Stimulated activated CD8-positive, alpha-beta memory T cell treated with anti-CD3 and anti-CD28 coated beads, Interleukin-2, amount 100 ng/mL, for 48 hours (primary cell): ENCODE measurements around the gene RPUSD2.
"Not testable (repeated sequence)": the region's sequence is repeated elsewhere in the genome, so short reads cannot be mapped to it uniquely, and the experiment has no call there.

ENCODE experiments used
- DNase-seq, 2 donors: peaks; one replicate each; pipeline ENCODE4 v3.0.0-alpha.2; 2020; ENCODE audit warnings: low read depth in 2 of 2

Gene RPUSD2

DNA sequence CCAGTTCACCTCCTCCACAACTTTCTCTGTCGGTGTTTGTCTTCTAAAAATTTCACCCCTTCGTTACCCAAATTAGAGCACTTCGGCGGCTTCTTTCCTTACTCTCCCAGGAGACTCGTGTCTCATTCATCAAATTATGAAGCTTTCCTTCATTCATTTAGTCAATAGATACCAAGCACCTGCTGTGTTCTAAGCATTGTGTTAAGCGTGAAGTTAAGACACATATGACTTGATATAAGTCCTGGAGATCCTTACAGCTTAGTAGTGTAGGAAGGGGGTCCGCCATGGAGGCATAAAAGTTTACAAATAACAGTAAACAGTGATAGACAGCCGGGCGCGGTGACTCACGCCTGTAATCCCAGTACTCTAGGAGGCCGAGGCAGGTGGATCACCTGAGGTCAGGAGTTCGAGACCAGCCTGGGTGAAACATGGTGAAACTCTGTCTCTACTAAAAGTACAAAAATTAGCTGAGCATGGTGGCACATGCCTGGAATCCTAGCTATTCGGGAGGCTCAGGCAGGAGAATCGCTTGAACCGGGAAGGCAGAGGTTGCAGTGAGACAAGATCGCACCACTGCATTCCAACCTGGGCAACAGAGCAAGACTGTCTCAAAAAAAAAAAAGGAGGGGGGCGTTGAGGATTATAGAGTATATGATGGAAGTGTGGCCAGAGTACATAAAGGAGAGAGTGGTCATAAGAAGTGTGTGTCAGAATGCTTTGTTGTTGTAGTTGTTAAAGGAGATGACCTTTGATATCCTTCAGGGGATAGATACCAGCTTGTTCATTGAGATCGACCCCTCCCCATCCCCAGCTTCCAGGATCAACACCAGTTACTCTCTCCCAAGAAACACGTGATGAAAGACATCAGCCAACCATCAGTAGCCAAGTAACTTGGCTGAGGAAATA lies 3.5 kb upstream of the RPUSD2 start:
- DNase-seq = no peak

DNA sequence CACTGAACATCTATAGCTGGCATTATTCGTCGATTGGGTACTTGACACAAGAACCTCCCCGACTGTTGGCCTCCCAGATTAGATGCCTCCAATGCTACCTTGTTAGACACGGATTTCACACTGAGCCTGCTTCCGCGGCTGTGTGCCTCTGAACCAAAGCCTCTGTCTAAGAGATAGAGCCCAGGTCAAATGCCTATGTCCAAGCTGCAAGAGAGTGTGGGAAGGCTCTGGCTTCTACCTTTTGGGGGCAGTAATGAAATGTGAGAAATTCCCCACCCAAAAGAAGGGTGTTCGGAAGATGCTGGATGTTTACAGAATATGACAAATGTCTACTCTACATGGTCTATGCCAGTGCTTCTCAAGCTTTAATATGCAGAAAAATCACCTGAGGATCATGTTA lies 2.0 kb upstream of the RPUSD2 start:
- DNase-seq = no peak

DNA sequence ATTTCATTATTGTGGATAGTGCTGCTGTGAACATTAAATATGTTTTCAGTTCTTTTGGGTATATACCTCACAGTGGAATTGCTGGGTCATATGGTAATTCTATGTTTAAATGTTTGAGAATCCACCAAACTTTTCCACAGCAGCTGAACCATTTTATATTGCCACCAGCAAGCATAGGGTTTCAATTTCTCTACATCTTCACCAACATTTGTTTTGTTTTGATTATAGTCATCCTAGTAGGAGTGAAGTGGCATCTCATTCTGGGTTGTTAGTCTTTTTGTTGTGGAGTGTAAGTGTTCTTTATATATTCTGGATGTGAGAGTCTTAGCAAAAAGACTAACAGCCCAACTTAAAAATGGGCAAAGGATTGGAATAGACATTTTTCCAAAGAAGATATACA lies 6.0 kb downstream of the RPUSD2 start:
- no peak for DNase-seq

DNA sequence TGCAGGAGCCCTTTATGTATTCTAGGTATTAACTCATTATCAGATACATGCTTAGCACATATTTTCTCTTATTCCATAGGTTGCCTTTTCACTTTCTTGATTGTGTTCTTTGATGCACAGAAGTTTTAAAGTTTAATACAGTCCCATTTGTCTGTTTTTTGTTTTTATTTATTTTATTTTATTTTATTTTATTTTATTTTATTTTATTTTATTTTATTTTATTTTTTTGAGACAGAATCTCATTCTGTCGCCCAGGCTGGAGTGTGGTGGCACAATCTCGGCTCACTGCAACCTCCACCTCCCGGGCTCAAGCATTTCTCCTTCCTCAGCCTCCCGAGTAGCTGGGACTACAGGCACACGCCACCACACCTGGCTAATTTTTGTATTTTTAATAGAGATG lies 7.8 kb downstream of the RPUSD2 start:
- DNase-seq = not testable (repeated sequence)

DNA sequence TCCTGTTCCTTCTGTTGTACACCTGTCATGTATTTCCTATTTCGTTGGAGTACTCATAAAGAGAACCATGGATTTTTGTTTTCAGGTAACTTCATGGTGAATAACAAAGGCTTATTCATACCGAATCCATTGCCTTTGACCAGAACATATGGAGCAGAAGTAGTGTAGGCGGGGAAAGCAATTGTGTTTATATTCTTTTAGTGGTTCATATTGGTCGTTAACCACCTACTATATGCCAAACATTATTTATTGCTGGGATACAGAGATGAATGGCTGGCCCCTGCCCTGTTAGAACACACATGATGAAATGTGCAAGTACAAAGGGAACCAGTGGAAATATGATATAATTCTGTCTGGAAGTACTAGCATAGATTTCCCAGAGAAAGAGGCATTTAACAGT lies 9.8 kb downstream of the RPUSD2 start:
- DNase-seq = no peak

DNA sequence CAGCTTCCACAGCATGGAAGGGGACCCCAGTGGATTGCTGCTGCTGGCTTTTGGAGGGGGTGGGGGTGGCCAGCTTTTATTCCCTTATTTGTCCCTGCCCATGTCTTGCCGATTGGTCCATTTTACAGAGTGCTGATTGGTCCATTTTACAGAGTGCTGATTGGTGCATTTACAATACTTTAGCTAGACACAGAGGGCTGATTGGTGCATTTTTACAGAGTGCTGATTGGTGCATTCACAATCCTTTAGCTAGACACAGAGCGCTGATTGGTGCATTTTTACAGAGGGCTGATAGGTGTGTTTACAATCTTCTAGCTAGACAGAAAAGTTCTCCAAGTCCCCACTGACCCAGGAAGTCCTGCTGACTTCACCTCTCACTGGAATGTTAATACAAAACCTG lies 12.7 kb downstream of the RPUSD2 start:
- DNase-seq = not testable (repeated sequence)

DNA sequence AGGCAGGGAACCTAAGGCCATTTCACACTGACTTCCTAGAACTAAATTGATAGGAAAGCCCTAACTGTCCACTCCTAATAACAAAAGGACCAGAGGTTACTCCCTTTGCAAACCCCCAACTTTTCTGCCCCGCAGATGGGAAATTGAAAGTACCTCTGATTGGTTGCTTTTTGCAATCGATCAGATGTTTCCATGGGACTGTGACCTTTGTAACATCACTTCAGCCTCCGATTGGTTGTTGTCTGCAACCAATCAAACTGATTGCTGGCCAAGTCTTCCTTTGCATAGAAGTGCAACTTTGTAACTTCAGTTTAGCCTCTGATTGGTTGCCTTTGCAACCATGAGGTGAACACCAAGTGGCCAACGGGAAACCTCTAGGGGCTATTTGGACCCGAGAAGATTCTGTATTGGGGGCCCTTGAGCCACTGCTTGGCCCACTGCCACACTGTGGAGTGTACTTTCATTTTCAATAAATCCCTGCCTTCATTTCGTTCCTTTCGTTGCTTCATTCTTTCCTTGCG lies 13.7 kb downstream of the RPUSD2 start:
- DNase-seq = no peak

DNA sequence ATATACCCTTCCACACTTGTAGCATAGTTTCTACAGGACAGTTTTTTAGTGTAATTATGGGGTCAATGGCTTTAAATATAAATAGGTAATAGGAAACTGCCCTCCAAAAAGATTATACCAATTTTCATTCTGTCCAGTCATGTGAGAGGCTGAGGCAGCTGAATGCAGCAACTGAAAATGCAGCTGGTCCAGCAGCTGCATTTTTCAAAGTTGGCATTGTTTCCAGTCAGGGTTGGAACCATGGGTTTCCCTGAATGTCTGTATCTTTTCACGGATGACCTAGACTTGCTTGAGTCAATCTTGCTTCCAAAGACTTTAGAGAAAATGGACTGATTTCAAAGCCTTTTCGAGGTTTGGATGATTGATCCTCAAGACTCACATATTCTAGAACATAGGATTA lies 15.1 kb downstream of the RPUSD2 start:
- DNase-seq = no peak

DNA sequence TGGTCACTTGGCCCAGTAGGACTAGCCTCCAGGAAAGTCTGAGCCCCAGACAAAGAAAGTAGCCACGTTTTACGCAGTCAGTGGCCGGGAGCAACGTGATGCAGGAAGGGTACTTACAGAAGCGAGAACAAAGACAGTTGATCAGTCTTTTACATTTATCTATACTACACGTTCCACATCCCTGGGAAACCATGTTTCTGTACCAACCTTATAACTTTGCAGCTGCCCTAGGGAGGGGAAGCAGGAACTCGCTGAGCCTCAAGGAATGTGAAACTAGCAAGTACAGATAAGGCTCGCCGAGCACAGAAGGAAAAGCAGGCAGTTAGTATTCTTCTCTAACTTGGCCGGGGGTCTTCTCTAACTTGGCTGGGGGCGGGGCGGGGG lies 21.6 kb downstream of the RPUSD2 start:
- no peak for DNase-seq

DNA sequence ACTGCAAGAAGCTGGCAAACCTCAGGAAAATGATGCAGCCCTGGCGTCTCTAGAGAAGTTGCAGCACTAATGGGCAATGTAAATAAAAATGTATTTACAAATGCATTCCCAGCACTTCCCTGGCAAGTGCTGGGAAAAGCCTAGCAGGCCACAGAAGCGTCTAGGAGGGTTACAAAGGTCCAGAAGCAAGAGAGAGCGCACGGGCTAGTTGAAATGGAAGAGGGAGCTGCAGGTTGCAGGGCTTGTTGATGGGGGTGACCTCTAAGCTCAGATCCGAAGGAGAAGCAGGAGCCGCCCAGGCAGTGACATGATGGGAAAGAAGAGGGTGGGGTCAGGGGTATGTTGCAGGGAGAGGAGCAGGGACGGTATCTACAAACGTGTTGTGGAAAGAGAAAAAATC lies 22.3 kb downstream of the RPUSD2 start:
- DNase-seq = no peak

DNA sequence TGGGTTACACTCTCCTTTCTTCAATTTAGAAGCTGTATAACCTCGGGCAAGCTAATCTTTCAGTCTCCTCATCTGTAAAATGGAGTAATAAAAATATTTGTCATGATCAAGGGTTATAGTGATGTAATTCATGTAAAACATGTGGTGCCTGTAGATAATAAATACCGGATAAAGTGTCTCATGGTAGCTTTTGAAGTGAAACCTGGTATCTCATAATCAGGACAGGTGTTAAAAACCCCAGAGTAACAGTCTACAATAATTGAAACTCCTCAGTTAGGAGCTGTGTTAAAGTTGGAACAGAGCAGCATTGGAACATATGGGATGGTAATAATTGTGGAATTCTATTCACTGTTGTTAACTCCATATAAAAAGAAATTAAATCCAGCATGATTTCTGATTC lies 24.1 kb downstream of the RPUSD2 start:
- DNase-seq = no peak

DNA sequence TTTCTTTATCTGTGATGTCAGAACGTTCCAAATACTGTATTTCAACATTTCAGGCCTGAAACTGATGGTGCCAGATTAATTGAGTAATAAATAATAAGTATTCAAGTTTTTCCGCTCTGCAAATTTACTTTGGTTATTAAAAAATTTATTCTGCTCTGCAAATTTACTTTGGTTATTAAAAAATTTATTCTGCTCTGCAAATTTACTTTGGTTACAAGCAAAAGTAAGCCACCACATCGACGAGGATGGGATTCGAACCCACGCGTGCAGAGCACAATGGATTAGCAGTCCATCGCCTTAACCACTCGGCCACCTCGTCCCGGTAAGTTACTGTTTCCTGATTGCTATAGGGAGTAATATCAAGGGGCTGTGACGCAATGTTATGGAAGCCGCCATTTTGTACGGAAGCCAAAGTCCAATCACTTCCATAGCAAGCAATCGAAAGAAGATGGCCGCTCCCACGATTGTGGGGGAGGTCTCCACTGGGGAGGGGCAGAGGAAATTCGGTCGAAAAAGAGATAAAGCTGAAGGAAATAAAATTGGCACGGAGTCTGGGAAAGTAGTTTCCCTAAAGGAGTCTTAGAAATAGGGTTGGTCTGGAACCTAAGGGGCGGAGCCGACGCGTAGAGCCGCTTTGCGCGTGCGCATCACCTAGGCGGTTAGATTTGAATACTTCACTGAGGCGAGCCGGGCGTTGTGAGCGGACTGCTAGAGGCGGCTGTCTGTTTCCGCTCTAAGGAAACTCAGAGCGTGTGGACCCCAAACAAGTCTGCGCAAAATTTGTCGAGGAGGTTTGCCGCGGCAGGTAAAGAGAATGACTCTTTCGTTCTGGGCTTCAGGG lies 24.7 kb downstream of the RPUSD2 start, which contains the start of gene KNL1:
Gene KNL1 (plus strand): TSS at position 662 of the 841 bp plus-strand sequence. CDS start 8,683 bp downstream, outside the sequence.
- peak; percentile 79 to 81 for DNase-seq

DNA sequence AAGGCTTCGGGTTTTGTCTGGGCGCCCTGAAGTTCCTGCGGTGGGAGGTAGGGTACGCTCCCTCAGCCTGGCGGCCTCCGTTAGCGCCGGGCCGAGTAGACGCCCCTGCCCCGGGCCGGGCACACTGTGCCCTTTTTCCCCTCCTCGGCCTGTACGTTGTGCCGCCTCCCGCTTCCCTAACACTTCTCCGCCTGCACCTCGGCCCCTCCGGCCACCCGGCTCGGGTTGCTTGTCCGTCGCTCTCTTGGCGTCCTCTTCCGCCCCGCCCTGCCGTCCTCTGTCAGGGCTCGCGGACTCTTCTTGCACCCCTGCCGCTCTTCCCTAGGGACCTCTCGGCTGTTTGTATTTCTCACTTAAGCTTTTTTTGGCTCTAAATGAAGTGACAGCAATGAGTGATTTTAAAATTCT lies 25.3 kb downstream of the RPUSD2 start:
- DNase-seq = peak in 1 of 2 donors; percentile 27

DNA sequence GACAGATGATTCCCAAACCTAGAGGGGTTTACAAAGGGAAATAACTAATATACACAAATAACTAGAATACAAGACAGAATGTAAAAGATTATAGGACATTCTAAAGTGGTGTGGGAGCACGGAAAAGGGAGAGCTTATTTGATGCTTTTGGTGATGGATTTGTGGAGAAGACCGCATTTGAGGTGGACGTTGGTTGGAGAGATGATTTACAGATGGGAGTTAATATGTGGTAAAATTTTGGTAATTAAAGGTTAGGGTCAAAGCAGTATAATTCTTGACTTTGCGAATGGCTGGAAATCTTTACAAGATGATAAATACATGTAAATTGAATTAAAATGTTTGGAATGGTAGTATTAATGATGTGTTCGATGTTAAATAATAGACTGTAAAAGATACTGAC lies 26.1 kb downstream of the RPUSD2 start:
- DNase-seq = no peak

DNA sequence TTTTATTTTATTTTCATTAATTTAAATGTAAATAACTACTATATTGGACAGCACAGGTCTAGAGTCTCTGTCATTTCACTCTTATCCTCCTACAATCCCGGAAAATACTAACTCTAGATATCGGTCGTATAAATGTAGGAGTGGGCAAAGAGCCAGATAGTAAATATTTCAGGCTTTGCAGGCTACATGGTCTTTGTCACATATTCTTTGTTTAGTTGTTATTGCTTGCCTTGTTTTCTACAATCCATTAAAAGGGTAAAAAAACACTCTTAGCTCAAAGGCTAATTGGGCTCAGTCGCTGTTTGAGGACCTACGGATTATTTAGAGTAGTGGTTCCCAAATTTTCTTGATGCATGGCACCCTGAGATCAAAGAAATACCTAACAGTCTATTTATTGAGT lies 26.7 kb downstream of the RPUSD2 start:
- no peak for DNase-seq

DNA sequence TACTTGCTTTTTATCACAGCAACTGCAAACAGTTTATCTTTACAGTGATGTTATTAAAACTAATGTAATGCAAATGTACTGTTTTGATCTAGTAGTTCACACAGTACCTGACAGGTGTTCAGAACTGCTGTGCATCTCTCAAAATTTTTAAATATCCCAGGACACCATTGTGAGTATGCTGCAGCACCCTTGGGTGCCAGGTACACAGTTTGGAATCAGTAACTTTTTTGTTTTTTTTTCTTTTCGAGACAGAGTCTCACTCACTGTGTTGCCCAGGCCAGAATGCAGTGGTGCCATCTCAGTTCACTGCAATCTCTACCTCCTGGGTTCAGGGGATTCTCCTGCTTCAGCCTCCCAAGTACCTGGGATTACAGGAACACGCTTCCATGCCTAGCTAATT lies 27.9 kb downstream of the RPUSD2 start:
- DNase-seq = no peak

DNA sequence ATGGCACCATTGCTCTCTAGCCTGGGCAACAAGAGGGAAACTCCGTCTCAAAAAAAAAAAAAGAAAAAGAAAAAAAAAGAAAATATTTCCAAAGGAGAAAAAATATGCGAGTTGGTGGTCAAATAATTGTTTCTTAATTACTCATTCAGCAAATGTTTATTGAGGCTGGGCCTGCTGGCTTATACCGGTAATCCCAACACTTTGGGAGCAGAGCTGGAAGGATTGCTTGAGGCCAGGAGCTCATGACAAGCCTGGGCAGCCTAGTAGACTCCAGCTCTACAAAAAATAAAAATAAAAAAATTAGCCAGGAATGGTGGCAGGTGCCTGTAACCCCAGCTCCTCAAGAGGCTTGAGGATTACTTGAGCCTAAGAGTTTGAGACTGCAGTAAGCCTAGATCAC lies 29.0 kb downstream of the RPUSD2 start:
- no peak for DNase-seq

DNA sequence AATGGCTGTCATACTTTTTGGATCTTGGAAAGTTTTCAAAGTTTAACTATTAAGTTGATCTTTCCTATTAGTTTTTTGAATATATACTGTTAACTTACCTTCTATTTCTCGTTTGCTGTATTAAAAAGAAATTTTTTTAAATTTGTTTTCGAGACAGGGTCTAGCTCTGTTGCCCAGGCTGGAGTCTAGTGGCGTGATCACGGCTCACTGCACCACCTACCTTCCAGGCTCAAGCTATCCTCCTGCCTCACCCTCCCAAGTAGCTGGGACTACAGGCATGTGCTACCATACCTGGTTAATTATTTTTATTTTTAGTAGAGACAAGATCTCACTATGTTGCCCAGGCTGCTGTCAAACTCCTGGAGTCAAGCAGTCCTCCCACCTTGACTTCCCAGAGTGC lies 29.6 kb downstream of the RPUSD2 start:
- no peak for DNase-seq

DNA sequence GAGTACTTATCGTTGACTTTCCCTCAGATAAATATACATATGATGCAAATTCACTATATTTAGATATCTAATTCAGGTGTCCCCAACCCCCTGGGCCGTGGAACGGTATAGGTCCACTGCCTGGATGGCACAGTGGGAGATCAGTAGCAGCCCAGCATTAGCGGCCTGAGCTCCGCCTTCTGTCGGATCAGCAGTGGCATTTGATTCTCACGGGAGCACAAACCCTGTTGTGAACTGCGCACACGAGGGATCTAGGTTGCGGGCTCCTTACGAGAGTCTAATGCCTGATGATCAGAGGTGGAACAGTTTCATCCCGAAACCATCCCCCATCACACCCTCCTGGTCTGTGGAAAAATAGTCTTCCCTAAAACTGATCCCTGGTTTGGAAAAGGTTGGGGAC lies 31.9 kb downstream of the RPUSD2 start:
- no peak for DNase-seq

DNA sequence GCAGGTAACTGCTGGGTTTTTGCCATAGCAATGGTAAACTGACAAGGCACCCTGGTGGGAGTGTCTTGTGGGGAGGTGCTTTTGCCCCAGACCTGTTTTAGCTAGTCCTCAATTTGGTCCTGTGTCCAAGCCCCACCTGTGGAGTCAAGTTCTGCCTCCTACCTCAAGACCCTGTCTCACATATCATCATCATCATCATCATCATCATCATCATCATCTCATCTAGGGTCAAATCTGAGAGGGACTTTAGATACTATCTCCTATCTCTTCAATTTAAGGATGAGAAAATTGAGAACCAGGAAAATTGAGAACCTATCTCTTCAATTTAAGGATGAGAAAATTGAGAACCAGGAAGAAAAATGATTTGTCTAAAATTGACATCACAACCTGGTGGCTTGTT lies 34.8 kb downstream of the RPUSD2 start:
- DNase-seq = no peak

DNA sequence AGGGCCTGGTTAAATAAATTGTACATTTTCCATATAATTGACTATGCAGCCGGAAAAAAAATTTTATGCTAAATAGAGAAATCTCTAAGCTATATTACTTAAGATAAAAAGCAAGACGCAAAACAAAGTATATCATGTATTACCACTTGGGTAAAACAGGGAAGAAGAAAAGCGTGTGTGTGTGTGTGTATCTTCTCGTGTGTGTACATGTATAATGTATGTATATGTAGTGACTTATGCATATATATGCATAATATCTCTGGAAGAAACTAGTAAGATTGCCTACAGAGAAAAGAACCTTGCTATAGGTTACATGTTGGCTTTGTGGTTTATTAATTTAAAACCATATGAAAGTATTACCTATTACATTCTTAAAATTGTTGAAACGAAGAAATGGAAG lies 44.0 kb downstream of the RPUSD2 start:
- DNase-seq = no peak

DNA sequence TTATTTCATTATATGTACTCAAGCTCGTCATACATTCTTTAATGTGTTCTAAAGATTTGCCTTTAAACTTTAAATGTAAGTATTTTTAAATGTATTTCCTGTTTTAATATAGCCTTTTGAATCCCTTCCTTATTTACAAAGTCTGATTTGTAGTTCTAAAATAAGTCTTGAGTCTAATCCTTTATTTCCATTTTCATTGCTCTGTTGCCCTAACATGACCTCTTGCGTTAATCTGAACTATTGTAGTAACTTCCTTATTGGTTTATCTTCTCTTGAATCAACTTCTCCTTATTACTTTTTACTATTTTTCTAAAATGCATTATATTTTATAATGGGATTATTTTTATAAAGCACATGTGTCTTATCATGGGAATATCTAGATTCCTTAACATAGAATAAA lies 48.9 kb downstream of the RPUSD2 start:
- no peak for DNase-seq

DNA sequence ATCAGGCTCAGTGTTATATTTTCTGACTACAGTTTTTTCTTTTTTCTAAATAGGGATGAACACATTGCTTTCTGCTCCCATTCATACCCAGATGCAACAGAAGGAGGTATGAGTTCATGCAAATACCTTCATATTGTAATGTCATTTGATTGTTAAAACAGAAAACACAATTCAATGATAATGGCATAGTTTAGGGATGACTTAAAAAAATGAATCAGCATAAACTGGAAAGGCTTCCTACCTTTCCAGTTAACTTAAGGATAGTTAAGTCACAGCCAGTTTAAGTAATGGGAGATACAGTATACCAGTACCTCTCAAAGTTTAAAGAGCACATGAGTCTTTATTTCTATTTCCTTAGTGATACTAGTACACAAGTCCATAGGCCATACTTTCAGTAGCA lies 49.8 kb downstream of the RPUSD2 start:
- no peak for DNase-seq
